RWPE2 (cell line): ENCODE measurements around the gene HMGN4.
A peak's percentile ranks its signal among the peaks of the same experiment; 100 is the strongest.

Source experiments
- ATAC-seq: fragments of 200-7000 bp; cut with Tn5 transposase; 3 replicates; pipeline ENCODE4 v1.9.1; 2021; ENCODE audit warnings: low read depth
- DNase-seq: peaks from one replicate; pipeline ENCODE4 v3.0.0-alpha.2; 2020; ENCODE audit warnings: low spot score
- H3K27ac ChIP-seq: fragments of 450-650 bp; 2 replicates; pipeline ENCODE4 v1.5.1; 2017; ENCODE audit warnings: mild to moderate bottlenecking; ENCODE audit not compliant: poor library complexity, severe bottlenecking
- H3K27me3 ChIP-seq: fragments of 250-450 bp; sonication (Bioruptor Pico); 2 replicates; pipeline ENCODE4 v1.5.1; 2021; ENCODE audit warnings: mild to moderate bottlenecking, moderate library complexity; ENCODE audit not compliant: insufficient read depth, poor library complexity, severe bottlenecking
- H3K36me3 ChIP-seq: fragments of 250-450 bp; sonication (Bioruptor Pico); 2 replicates; pipeline ENCODE4 v1.5.1; 2020; ENCODE audit warnings: low read depth, mild to moderate bottlenecking, moderate library complexity
- H3K4me1 ChIP-seq: fragments of 250-450 bp; sonication (Bioruptor Pico); 2 replicates; pipeline ENCODE4 v1.5.1; 2021; ENCODE audit warnings: mild to moderate bottlenecking, moderate library complexity; ENCODE audit not compliant: insufficient read depth, poor library complexity, severe bottlenecking
- H3K4me3 ChIP-seq: fragments of 250-450 bp; sonication (Bioruptor Pico); 2 replicates; pipeline ENCODE4 v1.5.1; 2021; ENCODE audit warnings: mild to moderate bottlenecking, moderate library complexity; ENCODE audit not compliant: severe bottlenecking
- H3K9me3 ChIP-seq: fragments of 250-450 bp; sonication (Bioruptor Pico); 2 replicates; pipeline ENCODE4 v1.5.1; 2021; ENCODE audit warnings: mild to moderate bottlenecking, moderate library complexity; ENCODE audit not compliant: severe bottlenecking
- TF ChIP-seq, protein P1 (sequence below): fragments of 450-650 bp; IDR thresholded peaks from one replicate; pipeline ENCODE4 v1.5.1; 2017; ENCODE audit warnings: mild to moderate bottlenecking, moderate library complexity; ENCODE audit not compliant: poor library complexity, severe bottlenecking

Gene HMGN4

GRCh38 chr6:26556263-26557070, 18.3 kb downstream of the HMGN4 start:
- no peaks in the 10 kb centered on the region for H3K27me3 ChIP-seq
- DNase-seq (no peak), ATAC-seq (peak; percentile 51)
- no peaks in the 10 kb centered on the region for H3K4me1 ChIP-seq
- TF ChIP-seq, protein P1, sequence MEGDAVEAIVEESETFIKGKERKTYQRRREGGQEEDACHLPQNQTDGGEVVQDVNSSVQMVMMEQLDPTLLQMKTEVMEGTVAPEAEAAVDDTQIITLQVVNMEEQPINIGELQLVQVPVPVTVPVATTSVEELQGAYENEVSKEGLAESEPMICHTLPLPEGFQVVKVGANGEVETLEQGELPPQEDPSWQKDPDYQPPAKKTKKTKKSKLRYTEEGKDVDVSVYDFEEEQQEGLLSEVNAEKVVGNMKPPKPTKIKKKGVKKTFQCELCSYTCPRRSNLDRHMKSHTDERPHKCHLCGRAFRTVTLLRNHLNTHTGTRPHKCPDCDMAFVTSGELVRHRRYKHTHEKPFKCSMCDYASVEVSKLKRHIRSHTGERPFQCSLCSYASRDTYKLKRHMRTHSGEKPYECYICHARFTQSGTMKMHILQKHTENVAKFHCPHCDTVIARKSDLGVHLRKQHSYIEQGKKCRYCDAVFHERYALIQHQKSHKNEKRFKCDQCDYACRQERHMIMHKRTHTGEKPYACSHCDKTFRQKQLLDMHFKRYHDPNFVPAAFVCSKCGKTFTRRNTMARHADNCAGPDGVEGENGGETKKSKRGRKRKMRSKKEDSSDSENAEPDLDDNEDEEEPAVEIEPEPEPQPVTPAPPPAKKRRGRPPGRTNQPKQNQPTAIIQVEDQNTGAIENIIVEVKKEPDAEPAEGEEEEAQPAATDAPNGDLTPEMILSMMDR, result no peak
- H3K36me3 ChIP-seq, result no peaks in the 10 kb centered on the region
- no peaks in the 10 kb centered on the region for H3K9me3 ChIP-seq
- no peak overlapping the region for H3K4me3 ChIP-seq
- no peak overlapping the region for H3K27ac ChIP-seq

GRCh38 chr6:26561533-26562466, 23.6 kb downstream of the HMGN4 start:
- Histone ChIP-seq H3K4me1 (no peaks in the 10 kb centered on the region), H3K27me3 (no peaks in the 10 kb centered on the region), H3K36me3 (no peaks in the 10 kb centered on the region), H3K4me3 (no peak overlapping the region), H3K27ac (no peak overlapping the region), H3K9me3 (no peaks in the 10 kb centered on the region)
- TF ChIP-seq, protein P1, result no peak
- no peak for ATAC-seq
- DNase-seq, result no peak

DNA sequence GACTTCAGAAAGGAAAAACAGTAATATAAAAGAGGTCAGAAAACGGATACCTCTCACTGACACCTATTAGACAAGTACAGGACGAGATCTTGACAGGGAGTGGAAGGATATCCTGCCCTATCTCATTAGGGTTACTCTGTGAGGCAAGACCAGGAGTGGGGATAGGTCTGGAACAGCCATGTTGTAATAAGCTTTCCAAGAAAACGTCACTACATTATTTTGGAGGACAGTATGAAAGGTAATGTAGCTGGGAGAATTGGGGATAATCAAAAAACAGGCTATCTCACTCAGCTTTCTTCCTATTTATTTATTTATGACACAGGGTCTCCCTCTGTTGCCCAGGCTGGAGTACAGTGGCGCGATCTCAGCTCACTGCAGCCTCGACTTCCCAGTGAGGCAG, 25.3 kb downstream of the HMGN4 start:
- no peaks in the 10 kb centered on the region for H3K9me3 ChIP-seq
- no peaks in the 10 kb centered on the region for H3K36me3 ChIP-seq
- TF ChIP-seq, protein P1, result no peak
- no peak for ATAC-seq
- H3K4me1 ChIP-seq, result no peaks in the 10 kb centered on the region
- no peaks in the 10 kb centered on the region for H3K27me3 ChIP-seq
- H3K4me3 ChIP-seq, result no peak overlapping the region
- DNase-seq, result no peak
- H3K27ac ChIP-seq, result no peak overlapping the region

DNA sequence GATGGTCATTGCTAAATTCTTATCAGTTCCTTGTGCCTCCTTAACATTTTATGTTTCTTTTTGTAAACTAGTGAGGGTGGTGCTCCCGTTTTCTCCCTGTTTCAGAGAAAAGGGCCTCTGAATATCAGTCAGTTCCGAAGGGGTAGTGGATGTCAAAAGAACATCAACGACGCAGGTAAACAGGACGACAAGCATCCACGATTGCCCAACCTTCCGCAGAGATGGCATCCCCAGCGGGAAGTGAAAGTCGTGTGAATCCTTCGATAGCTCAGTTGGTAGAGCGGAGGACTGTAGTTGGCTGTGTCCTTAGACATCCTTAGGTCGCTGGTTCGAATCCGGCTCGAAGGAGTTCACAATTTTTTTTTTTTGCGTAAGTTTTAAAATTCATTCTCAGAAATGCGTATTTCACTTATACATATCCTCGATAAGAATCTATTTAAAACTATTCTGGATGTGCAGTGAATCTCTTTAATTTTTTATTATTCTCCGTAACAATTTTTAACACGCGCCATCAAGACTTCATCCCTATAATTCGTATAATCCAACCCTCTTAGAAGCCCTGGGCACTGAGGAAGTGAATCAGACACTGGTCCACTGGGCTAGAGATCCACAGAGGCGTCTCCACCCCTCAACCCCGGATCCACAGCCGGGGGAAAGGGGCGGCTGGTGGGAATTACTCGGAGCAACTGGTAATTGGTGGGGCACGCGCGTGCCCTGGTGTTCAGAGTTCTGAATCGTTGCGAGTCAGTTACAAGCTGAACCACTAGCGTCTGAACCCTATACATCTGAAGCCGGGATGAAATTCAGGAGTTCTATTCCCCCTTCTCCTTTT, 30.7 kb downstream of the HMGN4 start:
- H3K4me1 ChIP-seq, result peaks cover 4% of the 10 kb centered on the region
- H3K27ac ChIP-seq, result peak overlapping the region; percentile 18
- H3K36me3 ChIP-seq, result no peaks in the 10 kb centered on the region
- TF ChIP-seq, protein P1, result peak; percentile 75
- H3K9me3 ChIP-seq, result no peaks in the 10 kb centered on the region
- no peaks in the 10 kb centered on the region for H3K27me3 ChIP-seq
- H3K4me3 ChIP-seq, result peak overlapping the region; percentile 51
- peak; percentile 69 for ATAC-seq
- no peak for DNase-seq
